ENCODE measurements around the gene CHRNA10.

CHRNA10 gene

DNA sequence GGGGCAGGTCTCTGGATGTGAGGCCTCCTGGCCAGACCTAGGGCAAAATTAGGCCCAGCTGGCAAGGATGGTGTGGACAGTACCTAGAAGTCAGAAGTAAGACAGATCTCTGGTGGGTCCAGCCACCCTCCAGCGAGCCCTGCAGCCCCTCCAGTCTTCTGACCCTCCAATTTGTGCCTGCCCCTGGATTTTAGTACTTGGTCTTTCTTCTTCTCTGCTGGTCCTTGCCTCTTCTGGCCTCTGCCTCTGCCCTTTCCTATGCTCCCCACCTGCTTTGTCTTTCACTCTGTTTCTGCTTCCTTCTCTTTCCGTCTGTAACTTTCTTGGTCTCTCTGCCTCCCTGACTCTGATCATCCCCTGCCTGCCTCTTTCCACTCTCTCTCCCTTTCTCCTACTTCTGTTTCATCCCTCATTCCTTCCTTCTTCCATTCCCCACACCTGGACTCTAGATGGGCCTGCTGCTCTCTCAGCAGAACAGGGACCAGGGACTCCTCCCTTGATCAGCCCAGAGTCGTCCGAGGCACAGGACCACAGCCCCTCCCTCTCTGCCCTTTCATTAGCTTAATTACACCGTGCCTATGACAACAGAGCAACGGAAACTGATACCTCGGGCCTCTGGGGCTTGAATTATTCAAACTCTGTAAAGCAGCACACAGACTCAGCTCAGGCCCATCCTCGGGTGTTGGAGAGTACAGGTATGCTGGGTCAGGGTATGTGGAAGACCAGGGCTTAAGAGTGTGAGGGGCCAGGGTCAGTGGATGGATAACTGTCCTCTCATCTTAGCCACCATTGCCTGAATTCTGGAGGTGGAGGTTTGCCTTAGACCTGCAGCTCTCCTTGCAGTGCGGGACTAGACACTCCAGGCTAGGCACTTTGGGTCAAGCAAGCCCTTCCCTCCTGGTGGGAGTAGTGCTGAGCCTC lies at the start of gene CHRNA10:
CHRNA10 (minus strand) TSS at position 51 of the 921 bp plus-strand sequence. CDS start 72 bp downstream, outside the sequence.
- no peak for DNase-seq

DNA sequence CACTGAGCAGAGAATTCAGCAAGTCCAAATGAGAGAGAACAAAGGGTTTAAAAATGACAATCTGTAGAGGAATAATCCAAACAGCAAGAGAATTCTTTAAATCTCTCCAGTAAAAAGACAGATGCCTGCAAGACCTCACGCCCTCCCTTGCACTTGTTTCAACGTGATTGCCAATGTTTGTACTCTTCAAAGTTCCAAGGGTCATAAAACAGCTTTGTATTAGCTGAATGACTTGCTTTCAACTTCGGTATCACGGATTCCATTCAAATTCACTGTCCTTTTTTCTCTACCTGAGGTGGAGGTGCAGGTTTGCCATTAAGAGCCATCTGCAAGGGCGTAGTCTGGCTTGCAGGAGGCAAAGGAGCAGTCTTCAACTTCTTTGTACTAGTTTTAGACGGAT lies 41.1 kb upstream of the CHRNA10 start:
- DNase-seq = no peak

GRCh38 chr11:3710485-3711259 lies 39.5 kb upstream of the CHRNA10 start:
- DNase-seq = no peak

GRCh38 chr11:3709977-3710376 lies 38.8 kb upstream of the CHRNA10 start:
- DNase-seq = no peak

- no peak for DNase-seq
Measured at GRCh38 chr11:3707176-3707575, 36.0 kb upstream of the CHRNA10 start.

- no peak for DNase-seq
Measured at GRCh38 chr11:3703383-3703782, 32.2 kb upstream of the CHRNA10 start.

- DNase-seq = no peak
Measured at GRCh38 chr11:3700910-3701309, 29.7 kb upstream of the CHRNA10 start.

DNA sequence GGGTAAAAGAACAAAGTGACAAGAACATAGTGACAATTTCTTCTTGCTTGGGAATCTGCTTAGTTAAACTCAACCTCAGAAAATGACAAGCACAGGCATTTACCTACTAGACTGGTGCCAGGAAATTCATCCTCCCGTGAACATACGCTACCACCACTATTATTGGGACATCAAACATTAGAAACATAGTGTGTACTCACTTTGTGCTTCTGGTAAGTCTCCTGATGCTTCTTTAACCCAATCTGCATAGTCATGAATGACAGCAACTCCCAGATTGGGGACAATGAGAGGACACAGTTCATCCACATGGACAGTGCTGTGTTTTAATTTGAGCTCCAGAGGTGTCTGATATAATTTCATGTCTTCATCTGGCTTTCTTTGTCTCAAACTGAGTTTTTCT lies 29.2 kb upstream of the CHRNA10 start:
- DNase-seq = no peak

DNA sequence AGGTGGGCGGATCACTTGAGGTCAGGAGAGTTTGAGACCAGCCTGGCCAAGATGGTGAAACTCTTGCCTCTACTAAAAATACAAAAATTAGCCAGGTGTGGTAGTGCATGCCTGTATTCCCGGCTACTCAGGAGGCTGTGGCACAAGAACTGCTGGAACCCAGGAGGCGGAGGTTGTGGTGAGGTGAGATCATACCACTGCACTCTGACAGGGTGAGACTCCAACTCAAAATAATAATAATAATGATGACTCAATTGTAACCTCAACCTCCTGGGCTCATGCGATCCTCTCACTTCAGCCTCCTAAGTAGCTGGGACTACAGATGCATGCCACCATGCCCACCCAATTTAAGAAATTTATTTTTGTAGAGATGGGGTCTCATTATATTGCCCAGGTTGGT lies 15.6 kb upstream of the CHRNA10 start:
- DNase-seq = no peak

GRCh38 chr11:3685923-3686322 lies 14.7 kb upstream of the CHRNA10 start:
- no peak for DNase-seq

GRCh38 chr11:3684819-3685172 lies 13.6 kb upstream of the CHRNA10 start:
- DNase-seq = no peak

- DNase-seq = no peak
Measured at GRCh38 chr11:3684129-3684818, 13.1 kb upstream of the CHRNA10 start.

DNA sequence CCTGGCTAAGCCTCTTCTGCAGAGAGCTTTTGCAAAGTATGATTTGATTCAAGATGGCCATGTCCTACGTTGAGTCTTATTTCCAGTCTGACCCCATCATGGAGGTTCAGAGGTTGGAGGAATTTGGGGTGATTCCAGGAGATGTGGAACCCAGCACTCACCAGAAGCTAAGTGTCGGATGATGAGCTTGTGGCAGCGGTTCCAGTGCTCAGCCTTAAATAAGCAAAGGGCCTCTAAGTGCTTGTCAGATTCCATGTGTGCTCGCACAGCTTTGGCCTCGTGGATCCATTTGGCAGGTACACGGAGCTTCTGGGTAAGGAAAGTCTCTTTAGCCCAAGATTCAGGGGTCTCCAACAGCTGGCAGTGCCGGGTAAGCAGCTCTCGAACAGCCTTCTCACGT lies 11.9 kb upstream of the CHRNA10 start:
- DNase-seq = no peak

DNA sequence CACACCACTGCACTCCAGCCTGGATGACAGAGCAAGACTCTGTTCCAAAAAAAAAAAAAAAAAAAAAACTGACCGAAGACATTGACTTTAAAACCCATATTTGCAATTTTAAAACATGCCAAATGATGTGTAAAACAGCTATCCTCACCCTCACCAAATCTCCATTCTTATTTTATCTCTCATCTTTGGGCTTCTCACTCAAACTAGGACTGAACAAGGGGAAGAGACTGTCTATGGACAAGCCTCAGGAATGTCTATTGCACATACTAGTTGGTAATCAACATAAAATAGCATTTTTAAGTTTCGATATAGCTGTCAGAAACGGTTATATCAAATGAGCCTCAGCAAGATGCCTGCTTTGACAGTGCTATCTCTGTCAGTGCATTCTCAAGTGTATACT lies 7.9 kb upstream of the CHRNA10 start:
- DNase-seq = no peak

- DNase-seq = no peak
Measured at GRCh38 chr11:3675971-3676370, 4.8 kb upstream of the CHRNA10 start.

DNA sequence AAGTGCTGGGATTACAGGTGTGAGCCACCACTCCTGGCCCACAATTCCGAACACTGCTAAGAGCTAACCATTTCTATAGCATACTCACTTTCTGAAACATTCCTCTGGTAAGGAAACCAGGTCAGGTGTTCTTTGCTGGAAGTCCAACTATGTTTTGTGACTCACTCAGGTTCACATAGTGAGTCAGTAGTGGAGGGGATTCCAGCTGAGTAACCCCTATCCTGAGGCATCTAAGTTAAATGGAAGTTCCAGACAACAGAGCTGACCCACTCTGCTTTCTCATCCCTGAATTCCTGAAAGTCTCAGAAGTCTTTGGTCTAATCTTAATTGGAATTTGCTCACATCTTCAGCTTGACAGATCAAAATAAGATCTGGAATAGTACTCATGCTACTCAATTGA lies 3.0 kb upstream of the CHRNA10 start:
- no peak for DNase-seq

DNA sequence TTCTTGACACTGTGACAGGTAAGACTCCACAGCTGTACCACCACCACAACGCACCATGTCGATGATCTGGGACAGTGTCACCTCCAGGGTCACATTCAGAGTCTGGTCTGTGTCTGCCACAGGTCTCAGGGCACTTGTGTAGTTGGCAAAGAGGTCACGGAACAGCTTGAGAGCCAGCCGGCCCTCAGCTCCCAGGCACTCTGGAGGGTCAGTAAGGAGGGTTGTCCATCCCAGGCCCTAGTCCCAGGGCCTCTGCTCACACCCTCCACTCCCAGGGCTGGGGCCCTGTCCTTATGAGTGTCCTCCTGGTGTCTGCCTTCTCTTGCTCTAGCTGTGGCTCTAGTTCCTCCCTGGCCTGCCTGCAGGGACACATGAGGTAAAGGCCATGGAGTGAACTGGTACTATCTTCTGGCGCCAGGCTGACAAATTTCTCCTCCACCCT lies 1.4 kb downstream of the CHRNA10 start:
- DNase-seq = no peak

DNA sequence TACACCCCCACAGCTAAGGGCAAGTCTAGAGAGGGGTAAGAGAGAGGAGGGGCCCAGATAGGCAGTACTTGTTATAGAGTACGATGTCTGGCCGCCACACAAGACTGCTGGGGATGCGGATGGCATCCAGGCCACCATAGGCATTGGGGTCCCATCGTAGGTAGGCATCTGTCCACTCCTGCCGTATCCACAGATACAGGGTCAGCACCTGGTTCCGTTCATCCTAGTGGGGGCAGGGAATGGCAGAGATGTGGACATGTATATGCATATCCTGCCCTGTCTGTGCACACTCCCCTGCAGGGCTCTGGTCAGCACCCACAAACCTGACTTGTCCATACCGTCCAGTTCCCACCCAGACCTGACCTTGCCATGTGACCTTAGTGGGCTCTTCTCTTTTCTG lies 2.1 kb downstream of the CHRNA10 start:
- no peak for DNase-seq

GRCh38 chr11:3667149-3668035 lies 3.8 kb downstream of the CHRNA10 start:
- no peak for DNase-seq

- DNase-seq = no peak
Measured at GRCh38 chr11:3666023-3666530, 5.1 kb downstream of the CHRNA10 start.

DNA sequence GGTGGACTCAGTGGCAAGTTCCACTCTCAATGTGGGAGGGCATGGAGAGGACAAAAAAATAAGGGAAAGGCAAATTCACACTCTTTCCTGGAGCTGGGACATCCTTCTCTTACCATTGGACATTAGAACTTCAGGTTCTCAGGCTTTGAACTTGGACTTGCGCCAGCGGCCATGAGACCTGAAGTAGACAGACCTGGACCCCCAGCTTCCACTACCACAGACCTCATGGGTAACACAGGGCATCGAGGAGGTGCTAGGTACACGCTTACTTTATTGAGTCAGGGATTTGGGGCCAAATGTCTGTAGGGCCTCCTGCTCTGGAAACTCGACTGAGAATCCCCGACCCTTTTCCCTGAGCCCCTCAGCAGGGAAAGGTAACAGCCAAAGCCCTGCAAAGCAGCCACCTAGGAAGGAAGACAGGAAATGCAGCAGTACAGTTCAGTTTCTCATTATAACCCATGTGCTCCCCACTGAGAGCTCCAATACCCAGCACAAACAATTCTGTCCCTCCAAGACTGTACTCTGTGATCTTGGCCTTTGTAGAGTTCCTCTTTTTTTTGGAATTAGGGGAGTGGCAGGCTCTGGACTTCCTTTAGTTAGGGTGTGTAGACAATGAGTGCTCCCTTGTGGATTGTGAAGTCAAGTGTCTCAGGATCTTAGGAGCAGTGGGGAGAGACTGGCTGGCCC lies 5.7 kb downstream of the CHRNA10 start:
- no peak for DNase-seq

Data from NCI-H748 treated with DMSO at 0.1 percent for 48 hours (cell line).